GM12878 (cell line): ENCODE results near the gene APCDD1. TPM values are rescaled to one million over a fixed set of nuclear protein-coding genes. Genes with fewer than 3 reads are reported as not detected.

Source experiments
- ATAC-seq: fragments of 200-7000 bp; cut with Tn5 transposase; 3 replicates; pipeline ENCODE4 v1.9.1; 2020; ENCODE audit warnings: mild to moderate bottlenecking, moderate library complexity
- BruUV-seq: library from RNA; stranded (reverse); fragments of 400-500 nt; replicated peaks from 2 replicates; lab custom pipeline; 2021; lab: Mats Ljungman, UMichigan
- CTCF ChIA-PET: fragments of 300-600 bp; sonication (Branson Sonifier 250); formaldehyde crosslinking; extraction: SDS; loops from one replicate; lab custom pipeline; 2021; ENCODE audit warnings: inconsistent platforms; lab: Yijun Ruan, JAX
- POLR2A ChIA-PET: fragments of 350-600 bp; formaldehyde crosslinking; extraction: SDS; loops from one replicate; lab custom pipeline; 2021; ENCODE audit warnings: inconsistent platforms; lab: Charles Lee
- RAD21 ChIA-PET: fragments of 300-600 bp; sonication (Branson Sonifier 250); formaldehyde crosslinking; loops from one replicate; lab custom pipeline; 2023; ENCODE audit warnings: antibody characterized with exemption; ENCODE audit not compliant: unreplicated experiment; lab: Charles Lee
- SMC1A ChIA-PET: fragments of 300-600 bp; sonication (Branson Sonifier 250); formaldehyde crosslinking; loops from one replicate; lab custom pipeline; 2023; ENCODE audit not compliant: unreplicated experiment, uncharacterized antibody; lab: Charles Lee
- DNase-seq: peaks from one replicate; pipeline ENCODE4 v3.0.0-alpha.2; 2011; ENCODE audit warnings: low read depth, low spot score
- FAIRE-seq: peaks from 3 replicates; lab custom pipeline; 2011; peaks lifted over from hg19 to GRCh38; lab: Jason Lieb, UNC
- H2AFZ ChIP-seq: 2 replicates; pipeline ENCODE4 v1.6.0; 2011; ENCODE audit warnings: low read depth, low read length, control low read depth; ENCODE audit not compliant: control insufficient read depth
- H3K27ac ChIP-seq: 2 replicates; pipeline ENCODE4 v1.5.1; 2011; ENCODE audit warnings: control low read depth; ENCODE audit not compliant: control insufficient read depth, insufficient read depth
- H3K27me3 ChIP-seq, 2 experiments: replicated peaks in 1 of 2; 2 replicates each; pipeline versions ENCODE4 v1.6.0 to v1.6.1; 2011; ENCODE audit warnings: low read length in 1 of 2; ENCODE audit not compliant: control insufficient read depth in 2 of 2, insufficient read depth in 2 of 2
- H3K36me3 ChIP-seq, 2 experiments: 2 replicates each; pipeline ENCODE4 v1.5.1; 2011; ENCODE audit warnings: low read length in 1 of 2; ENCODE audit not compliant: control insufficient read depth in 2 of 2, insufficient read depth in 2 of 2
- H3K4me1 ChIP-seq: 2 replicates; pipeline ENCODE4 v1.6.1; 2011; ENCODE audit warnings: mild to moderate bottlenecking, low read length, moderate library complexity, mixed read lengths; ENCODE audit not compliant: control insufficient read depth, insufficient read depth
- H3K4me2 ChIP-seq: 2 replicates; pipeline ENCODE4 v1.6.0; 2011; ENCODE audit warnings: control low read depth; ENCODE audit not compliant: control insufficient read depth, insufficient read depth
- H3K4me3 ChIP-seq: fragments of 200-600 bp; sonication (generic); 2 replicates; pipeline ENCODE4 v1.5.1; 2016
- H3K79me2 ChIP-seq: 2 replicates; pipeline ENCODE4 v1.6.0; 2011; ENCODE audit warnings: low read length; ENCODE audit not compliant: control insufficient read depth, insufficient read depth
- H3K9ac ChIP-seq: 2 replicates; pipeline ENCODE4 v1.8.0; 2011; ENCODE audit warnings: low read length, control low read depth, mixed read lengths; ENCODE audit not compliant: control insufficient read depth, insufficient read depth
- H3K9me3 ChIP-seq: replicated peaks from 3 replicates; pipeline ENCODE4 v1.5.1; 2011; ENCODE audit warnings: mild to moderate bottlenecking, low read length; ENCODE audit not compliant: control insufficient read depth, insufficient read depth
- H4K20me1 ChIP-seq: 2 replicates; pipeline ENCODE4 v1.6.0; 2011; ENCODE audit not compliant: control insufficient read depth, insufficient read depth
- CBX5 ChIP-seq: sonication (generic); IDR thresholded peaks from 2 replicates; pipeline ENCODE4 v1.6.1; 2016; ENCODE audit warnings: low read depth, moderate library complexity, mild to moderate bottlenecking, inconsistent platforms
- ZNF384 ChIP-seq: IDR thresholded peaks from 2 replicates; pipeline ENCODE4 v1.6.1; 2012; ENCODE audit warnings: low read depth, mild to moderate bottlenecking, low read length, improper control_type of control experiment, borderline replicate concordance
- WGBS: methylation state at CpG from one replicate; pipeline ENCODE4 v1.1.6; 2016; ENCODE audit warnings: low lambda C conversion rate; ENCODE audit not compliant: insufficient replicate concordance, insufficient coverage; ENCODE audit errors: missing lambda C conversion rate; 5-methylcytosine and 5-hydroxymethylcytosine counted together
- in situ Hi-C: fragments of 300-500 bp; cut with MboI; formaldehyde crosslinking; loops from 9 replicates; pipeline ENCODE4 v1.14.3; 2018; ENCODE audit warnings: mixed read lengths
- intact Hi-C: fragments of 100-400 bp; cut with micrococcal nuclease; formaldehyde crosslinking; loops from one replicate; pipeline ENCODE4 v1.14.2; 2022; ENCODE audit not compliant: unreplicated experiment
- polyA plus RNA-seq, 11 experiments: library from polyadenylated mRNA; depleted of rRNA in 4 of 11; unstranded in 6 of 11; stranded (reverse) in 5 of 11; fragments of >200 nt; fragmentation: Nextera tagmentation in 4 of 11; fragmentation: Illumina TruSeq in 1 of 11; extraction: Ambion mirVana in 4 of 11; extraction: Trizol in 1 of 11; gene quantifications; 1 replicate in 1 of 11; 2 replicates in 10 of 11; pipeline versions ENCODE4 v1.2.1 to v1.2.3, GENCODE V29; 2011 to 2016; ENCODE audit warnings: inconsistent platforms in 2 of 11, missing spikeins in 2 of 11, low read depth in 1 of 11
- total RNA-seq, 4 experiments: library from RNA; depleted of rRNA in 3 of 4; stranded (reverse); fragments of >200 nt in 3 of 4; fragmentation: Illumina TruSeq in 1 of 4; extraction: Trizol in 1 of 4; gene quantifications; 2 replicates each; pipeline versions ENCODE4 v1.2.1 to v1.2.3, GENCODE V29; 2013 to 2021
- TF ChIP-seq, protein P1 (sequence below): fragments of 150-350 bp; IDR thresholded peaks from 2 replicates; pipeline ENCODE4 v1.6.1; 2016; ENCODE audit warnings: low read depth, low read length

APCDD1 gene
- total and polyA plus RNA-seq, 10 of the 15 experiments (the other 5 are each of a cell fraction or from before 2014, with no cell fraction given) = not detected

DNA sequence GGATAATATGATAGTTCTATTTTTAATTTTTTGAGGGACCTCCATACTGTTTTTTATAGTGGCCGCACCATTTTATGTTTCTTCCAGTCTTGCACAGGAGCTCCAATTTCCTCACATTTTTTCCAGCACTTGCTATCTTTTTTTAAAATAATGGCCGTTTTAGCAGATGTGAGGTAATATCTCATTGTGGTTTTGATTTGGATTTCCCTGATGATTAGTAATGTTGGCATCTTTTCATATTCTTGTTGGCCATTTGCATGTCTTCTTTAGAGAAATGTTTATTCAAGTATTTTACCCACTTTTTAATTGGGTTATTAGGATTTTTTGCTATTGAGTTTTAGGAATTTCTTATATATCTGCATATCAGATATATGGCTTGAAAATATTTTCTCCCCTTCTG lies 41.5 kb downstream of the APCDD1 start:
- RAD21 ChIA-PET = no interaction called here
- BruUV-seq = no TSS peak
- Histone ChIP-seq H3K27ac (no peak overlapping the region), H3K4me1 (peaks cover under 1% of the 10 kb centered on the region; the same call in 1 of the 2 replicates), H4K20me1 (no peaks in the 10 kb centered on the region), H3K79me2 (no peaks in the 10 kb centered on the region), H3K4me2 (no peak overlapping the region), H3K9me3 (no peaks in the 10 kb centered on the region), H3K9ac (no peak overlapping the region)
- FAIRE-seq (no peak), ATAC-seq (no peak)
- POLR2A ChIA-PET = no interaction called here
- CTCF ChIA-PET = no interaction called here
- TF ChIP-seq CBX5 (no peak), ZNF384 (no peak)
- TF ChIP-seq, protein P1, sequence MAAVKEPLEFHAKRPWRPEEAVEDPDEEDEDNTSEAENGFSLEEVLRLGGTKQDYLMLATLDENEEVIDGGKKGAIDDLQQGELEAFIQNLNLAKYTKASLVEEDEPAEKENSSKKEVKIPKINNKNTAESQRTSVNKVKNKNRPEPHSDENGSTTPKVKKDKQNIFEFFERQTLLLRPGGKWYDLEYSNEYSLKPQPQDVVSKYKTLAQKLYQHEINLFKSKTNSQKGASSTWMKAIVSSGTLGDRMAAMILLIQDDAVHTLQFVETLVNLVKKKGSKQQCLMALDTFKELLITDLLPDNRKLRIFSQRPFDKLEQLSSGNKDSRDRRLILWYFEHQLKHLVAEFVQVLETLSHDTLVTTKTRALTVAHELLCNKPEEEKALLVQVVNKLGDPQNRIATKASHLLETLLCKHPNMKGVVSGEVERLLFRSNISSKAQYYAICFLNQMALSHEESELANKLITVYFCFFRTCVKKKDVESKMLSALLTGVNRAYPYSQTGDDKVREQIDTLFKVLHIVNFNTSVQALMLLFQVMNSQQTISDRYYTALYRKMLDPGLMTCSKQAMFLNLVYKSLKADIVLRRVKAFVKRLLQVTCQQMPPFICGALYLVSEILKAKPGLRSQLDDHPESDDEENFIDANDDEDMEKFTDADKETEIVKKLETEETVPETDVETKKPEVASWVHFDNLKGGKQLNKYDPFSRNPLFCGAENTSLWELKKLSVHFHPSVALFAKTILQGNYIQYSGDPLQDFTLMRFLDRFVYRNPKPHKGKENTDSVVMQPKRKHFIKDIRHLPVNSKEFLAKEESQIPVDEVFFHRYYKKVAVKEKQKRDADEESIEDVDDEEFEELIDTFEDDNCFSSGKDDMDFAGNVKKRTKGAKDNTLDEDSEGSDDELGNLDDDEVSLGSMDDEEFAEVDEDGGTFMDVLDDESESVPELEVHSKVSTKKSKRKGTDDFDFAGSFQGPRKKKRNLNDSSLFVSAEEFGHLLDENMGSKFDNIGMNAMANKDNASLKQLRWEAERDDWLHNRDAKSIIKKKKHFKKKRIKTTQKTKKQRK = no peak
- TF ChIP-seq, all 136 proteins: peak for 0
- intact Hi-C loops (no loop called here), in situ Hi-C loops (no loop called here)
- no peak for DNase-seq
- no peak overlapping the region for H2AFZ ChIP-seq
- SMC1A ChIA-PET = interaction anchor here (11.3 kb wide), 1 partner anchor 15 kb away, joined by 67 read pairs; no protein-coding TSS in a partner anchor
- H3K27me3 ChIP-seq = no peaks in the 10 kb centered on the region; a peak in 2 of 4 replicates
- 44% methylated on average over 2 of the region's 2 CpGs for WGBS
- H3K4me3 ChIP-seq = no peak overlapping the region
- H3K36me3 ChIP-seq = no peaks in the 10 kb centered on the region
